Neural cell (in vitro differentiated cells): ENCODE data around the gene AGPAT1. TPM values are rescaled to one million over a fixed set of nuclear protein-coding genes. Genes with fewer than 3 reads are reported as not detected.

ENCODE experiments used
- H2AFZ ChIP-seq: fragments of 200-600, 300-800 bp; sonication (generic), shearing (Covaris generic); 2 replicates; pipeline ENCODE4 v1.6.0; 2014; ENCODE audit warnings: low read depth, mild to moderate bottlenecking, antibody characterized with exemption, low read length, moderate library complexity
- H3F3A ChIP-seq: fragments of 200-600 bp; shearing (Covaris generic); 2 replicates; pipeline ENCODE4 v1.6.1; 2016; ENCODE audit warnings: mild to moderate bottlenecking, moderate library complexity, mixed read lengths, antibody characterized with exemption, low read length; ENCODE audit not compliant: insufficient read depth, poor library complexity, severe bottlenecking
- H3K27ac ChIP-seq: fragments of 200-600, 300-800 bp; sonication (generic), shearing (Covaris generic); 2 replicates; pipeline ENCODE4 v1.5.1; 2014; ENCODE audit warnings: mild to moderate bottlenecking, low read length, moderate library complexity
- H3K27me3 ChIP-seq: fragments of 300-800, 200-600 bp; sonication (generic), shearing (Covaris generic); 2 replicates; pipeline ENCODE4 v1.6.0; 2014; ENCODE audit warnings: mild to moderate bottlenecking, low read depth, low read length, moderate library complexity; ENCODE audit not compliant: insufficient read depth
- H3K36me3 ChIP-seq: fragments of 300-800, 200-600 bp; sonication (generic), shearing (Covaris generic); 2 replicates; pipeline ENCODE4 v1.5.1; 2014; ENCODE audit warnings: mild to moderate bottlenecking, antibody characterized with exemption, low read length, moderate library complexity; ENCODE audit not compliant: insufficient read depth
- H3K4me2 ChIP-seq: fragments of 300-800, 200-600 bp; sonication (generic), shearing (Covaris generic); 2 replicates; pipeline ENCODE4 v1.6.0; 2014; ENCODE audit warnings: mild to moderate bottlenecking, low read length
- H3K4me3 ChIP-seq: fragments of 300-800, 200-600 bp; sonication (generic), shearing (Covaris generic); 2 replicates; pipeline ENCODE4 v1.5.1; 2014; ENCODE audit warnings: mild to moderate bottlenecking, low read length, moderate library complexity
- H3K79me2 ChIP-seq: fragments of 200-600 bp; shearing (Covaris generic); replicated peaks from 2 replicates; pipeline ENCODE4 v1.6.0; 2014; ENCODE audit warnings: mild to moderate bottlenecking, low read length, moderate library complexity; ENCODE audit not compliant: insufficient read depth
- H3K9ac ChIP-seq: fragments of 300-800, 200-600 bp; sonication (generic), shearing (Covaris generic); 2 replicates; pipeline ENCODE4 v1.6.1; 2016; ENCODE audit warnings: mild to moderate bottlenecking, low read length, mixed read lengths
- H3K9me2 ChIP-seq: fragments of 200-600 bp; shearing (Covaris generic); 2 replicates; pipeline ENCODE4 v1.6.1; 2016; ENCODE audit warnings: mild to moderate bottlenecking, low read length, mixed read lengths; ENCODE audit not compliant: insufficient read depth
- H3K9me3 ChIP-seq: fragments of 200-600, 300-800 bp; sonication (generic), shearing (Covaris generic); 2 replicates; pipeline ENCODE4 v1.6.1; 2016; ENCODE audit warnings: mild to moderate bottlenecking, mixed run types, low read length, moderate library complexity, mixed read lengths
- H4K20me1 ChIP-seq: fragments of 200-600 bp; shearing (Covaris generic); 2 replicates; pipeline ENCODE4 v1.6.1; 2016; ENCODE audit warnings: mild to moderate bottlenecking, mixed run types; ENCODE audit not compliant: insufficient read depth
- EP300 ChIP-seq: fragments of 450-650 bp; conservative IDR thresholded peaks from 2 replicates; pipeline ENCODE4 v1.6.1; 2014; ENCODE audit warnings: antibody characterized with exemption, mild to moderate bottlenecking, moderate library complexity; ENCODE audit not compliant: poor library complexity, severe bottlenecking
- EZH2 ChIP-seq: fragments of 200-600, 300-800 bp; shearing (Covaris generic), sonication (generic); IDR thresholded peaks from 2 replicates; pipeline ENCODE4 v1.6.1; 2014; ENCODE audit warnings: antibody characterized with exemption, low read length, borderline replicate concordance, mild to moderate bottlenecking; ENCODE audit not compliant: insufficient read depth, poor library complexity, severe bottlenecking
- MXI1 ChIP-seq: fragments of 450-650 bp; conservative IDR thresholded peaks from 2 replicates; pipeline ENCODE4 v1.6.1; 2014; ENCODE audit warnings: antibody characterized with exemption, mild to moderate bottlenecking; ENCODE audit not compliant: poor library complexity, severe bottlenecking
- POLR2AphosphoS5 ChIP-seq: IDR thresholded peaks from 2 replicates; pipeline ENCODE4 v1.6.1; 2012
- RAD21 ChIP-seq: fragments of 450-650 bp; conservative IDR thresholded peaks from 2 replicates; pipeline ENCODE4 v1.6.1; 2014; ENCODE audit warnings: antibody characterized with exemption, mild to moderate bottlenecking, moderate library complexity
- SMC3 ChIP-seq: fragments of 450-650 bp; conservative IDR thresholded peaks from 2 replicates; pipeline ENCODE4 v1.6.1; 2014; ENCODE audit warnings: antibody characterized with exemption, mild to moderate bottlenecking, moderate library complexity; ENCODE audit not compliant: poor library complexity
- TAF1 ChIP-seq: IDR thresholded peaks from 2 replicates; pipeline ENCODE4 v1.6.1; 2012; ENCODE audit warnings: low read depth
- polyA plus RNA-seq: library from polyadenylated mRNA; depleted of rRNA; stranded (reverse); fragments of >200 nt; gene quantifications from 2 replicates; pipeline ENCODE4 v1.2.3, GENCODE V29; 2014
- TF ChIP-seq, protein P1 (sequence below): IDR thresholded peaks from 2 replicates; pipeline ENCODE4 v1.6.1; 2012; ENCODE audit warnings: borderline replicate concordance
- TF ChIP-seq, protein P2 (sequence below): fragments of 450-650 bp; IDR thresholded peaks from 2 replicates; pipeline ENCODE4 v1.5.1; 2014; ENCODE audit warnings: antibody characterized with exemption, mild to moderate bottlenecking, moderate library complexity; ENCODE audit not compliant: poor library complexity, severe bottlenecking

Gene AGPAT1
- polyA plus RNA-seq, 1 donor from 2014 or later: 24.7 TPM

DNA sequence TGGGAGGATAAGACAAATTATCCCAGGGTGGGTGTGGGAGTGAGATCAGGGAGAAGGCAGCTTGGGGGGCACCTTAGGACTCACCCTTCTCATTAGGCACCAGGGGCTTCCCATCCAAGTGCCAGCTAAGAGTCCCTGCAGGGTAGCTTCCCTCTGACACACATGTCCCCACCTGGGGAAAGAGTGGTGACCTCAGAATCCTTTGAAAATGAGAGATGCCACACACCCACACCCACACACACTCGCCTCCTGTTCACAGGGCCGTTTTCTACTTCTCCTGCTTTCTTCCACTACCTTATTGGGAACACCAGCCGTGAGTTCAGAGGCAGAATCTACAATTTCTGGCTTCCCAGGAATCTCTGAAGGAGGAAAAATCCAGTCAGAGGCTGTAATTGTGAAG, 7.1 kb upstream of the AGPAT1 start:
- Histone ChIP-seq H3K27me3 (no peaks in the 10 kb centered on the region), H3K9ac (no peak overlapping the region), H3K9me3 (no peaks in the 10 kb centered on the region), H3K4me2 (no peak overlapping the region), H3K36me3 (no peaks in the 10 kb centered on the region), H2AFZ (no peak overlapping the region), H3K9me2 (no peaks in the 10 kb centered on the region), H3F3A (no peaks in the 10 kb centered on the region), H3K79me2 (peaks cover 19% of the 10 kb centered on the region), H3K4me3 (no peak overlapping the region), H3K27ac (no peak overlapping the region), H4K20me1 (no peaks in the 10 kb centered on the region)
- TF ChIP-seq, protein P1, sequence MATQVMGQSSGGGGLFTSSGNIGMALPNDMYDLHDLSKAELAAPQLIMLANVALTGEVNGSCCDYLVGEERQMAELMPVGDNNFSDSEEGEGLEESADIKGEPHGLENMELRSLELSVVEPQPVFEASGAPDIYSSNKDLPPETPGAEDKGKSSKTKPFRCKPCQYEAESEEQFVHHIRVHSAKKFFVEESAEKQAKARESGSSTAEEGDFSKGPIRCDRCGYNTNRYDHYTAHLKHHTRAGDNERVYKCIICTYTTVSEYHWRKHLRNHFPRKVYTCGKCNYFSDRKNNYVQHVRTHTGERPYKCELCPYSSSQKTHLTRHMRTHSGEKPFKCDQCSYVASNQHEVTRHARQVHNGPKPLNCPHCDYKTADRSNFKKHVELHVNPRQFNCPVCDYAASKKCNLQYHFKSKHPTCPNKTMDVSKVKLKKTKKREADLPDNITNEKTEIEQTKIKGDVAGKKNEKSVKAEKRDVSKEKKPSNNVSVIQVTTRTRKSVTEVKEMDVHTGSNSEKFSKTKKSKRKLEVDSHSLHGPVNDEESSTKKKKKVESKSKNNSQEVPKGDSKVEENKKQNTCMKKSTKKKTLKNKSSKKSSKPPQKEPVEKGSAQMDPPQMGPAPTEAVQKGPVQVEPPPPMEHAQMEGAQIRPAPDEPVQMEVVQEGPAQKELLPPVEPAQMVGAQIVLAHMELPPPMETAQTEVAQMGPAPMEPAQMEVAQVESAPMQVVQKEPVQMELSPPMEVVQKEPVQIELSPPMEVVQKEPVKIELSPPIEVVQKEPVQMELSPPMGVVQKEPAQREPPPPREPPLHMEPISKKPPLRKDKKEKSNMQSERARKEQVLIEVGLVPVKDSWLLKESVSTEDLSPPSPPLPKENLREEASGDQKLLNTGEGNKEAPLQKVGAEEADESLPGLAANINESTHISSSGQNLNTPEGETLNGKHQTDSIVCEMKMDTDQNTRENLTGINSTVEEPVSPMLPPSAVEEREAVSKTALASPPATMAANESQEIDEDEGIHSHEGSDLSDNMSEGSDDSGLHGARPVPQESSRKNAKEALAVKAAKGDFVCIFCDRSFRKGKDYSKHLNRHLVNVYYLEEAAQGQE: no peak
- TF ChIP-seq RAD21 (no peak), TAF1 (no peak), POLR2AphosphoS5 (no peak), MXI1 (no peak), EP300 (no peak), EZH2 (no peak)
- TF ChIP-seq, protein P2, sequence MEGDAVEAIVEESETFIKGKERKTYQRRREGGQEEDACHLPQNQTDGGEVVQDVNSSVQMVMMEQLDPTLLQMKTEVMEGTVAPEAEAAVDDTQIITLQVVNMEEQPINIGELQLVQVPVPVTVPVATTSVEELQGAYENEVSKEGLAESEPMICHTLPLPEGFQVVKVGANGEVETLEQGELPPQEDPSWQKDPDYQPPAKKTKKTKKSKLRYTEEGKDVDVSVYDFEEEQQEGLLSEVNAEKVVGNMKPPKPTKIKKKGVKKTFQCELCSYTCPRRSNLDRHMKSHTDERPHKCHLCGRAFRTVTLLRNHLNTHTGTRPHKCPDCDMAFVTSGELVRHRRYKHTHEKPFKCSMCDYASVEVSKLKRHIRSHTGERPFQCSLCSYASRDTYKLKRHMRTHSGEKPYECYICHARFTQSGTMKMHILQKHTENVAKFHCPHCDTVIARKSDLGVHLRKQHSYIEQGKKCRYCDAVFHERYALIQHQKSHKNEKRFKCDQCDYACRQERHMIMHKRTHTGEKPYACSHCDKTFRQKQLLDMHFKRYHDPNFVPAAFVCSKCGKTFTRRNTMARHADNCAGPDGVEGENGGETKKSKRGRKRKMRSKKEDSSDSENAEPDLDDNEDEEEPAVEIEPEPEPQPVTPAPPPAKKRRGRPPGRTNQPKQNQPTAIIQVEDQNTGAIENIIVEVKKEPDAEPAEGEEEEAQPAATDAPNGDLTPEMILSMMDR: no peak

DNA sequence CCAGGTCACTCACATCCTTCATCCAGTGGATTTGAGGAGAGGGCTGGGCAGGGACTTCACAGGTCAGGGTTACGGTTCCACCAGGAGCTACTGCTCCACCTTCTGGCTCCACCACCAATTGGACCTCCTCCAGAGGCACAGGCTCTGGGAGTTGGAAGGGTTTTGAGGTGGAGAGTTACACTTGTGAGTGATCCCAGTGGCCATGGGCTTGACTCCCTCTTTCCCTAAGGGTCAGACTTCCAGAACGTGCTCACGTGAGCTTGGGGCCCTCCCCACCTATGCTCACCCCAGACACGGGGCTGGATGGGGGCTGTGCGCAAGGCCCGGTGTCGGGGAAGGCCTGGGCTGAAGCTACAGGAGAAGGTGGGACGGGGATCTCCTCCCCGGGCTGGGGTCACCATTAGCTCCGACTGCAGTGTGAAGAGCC, 6.7 kb upstream of the AGPAT1 start:
- H3K4me3 ChIP-seq: no peak overlapping the region
- no peaks in the 10 kb centered on the region for H3K27me3 ChIP-seq
- H3K9me2 ChIP-seq: no peaks in the 10 kb centered on the region
- H3K4me2 ChIP-seq: no peak overlapping the region
- H3K9me3 ChIP-seq: no peaks in the 10 kb centered on the region
- no peaks in the 10 kb centered on the region for H4K20me1 ChIP-seq
- H2AFZ ChIP-seq: no peak overlapping the region
- no peak overlapping the region for H3K27ac ChIP-seq
- TF ChIP-seq, protein P2: no peak
- TF ChIP-seq SMC3 (no peak), TAF1 (no peak), MXI1 (no peak), POLR2AphosphoS5 (no peak), EP300 (no peak), RAD21 (no peak), EZH2 (no peak)
- TF ChIP-seq, protein P1: no peak
- H3F3A ChIP-seq: no peaks in the 10 kb centered on the region
- no peaks in the 10 kb centered on the region for H3K36me3 ChIP-seq
- H3K9ac ChIP-seq: no peak overlapping the region
- H3K79me2 ChIP-seq: peaks cover 19% of the 10 kb centered on the region
